Neutrophil (primary cell): ENCODE results near the gene AP1S2.

Experiments
- H3K27ac ChIP-seq: fragments of 200-600 bp; sonication (generic); 2 replicates; pipeline ENCODE4 v1.5.1; 2016; ENCODE audit warnings: mild to moderate bottlenecking, moderate library complexity
- H3K27me3 ChIP-seq: fragments of 200-600 bp; sonication (generic); 2 replicates; pipeline ENCODE4 v1.6.0; 2016; ENCODE audit warnings: mild to moderate bottlenecking
- H3K36me3 ChIP-seq: fragments of 200-600 bp; sonication (generic); 2 replicates; pipeline ENCODE4 v1.5.1; 2017
- H3K4me1 ChIP-seq, 2 experiments: fragments of 200-600 bp in 1 of 2; sonication (generic) in 1 of 2; 1 replicate in 1 of 2; 2 replicates in 1 of 2; pipeline versions ENCODE4 v1.5.1 to v1.6.1; 2013 to 2016; ENCODE audit warnings: low read depth in 1 of 2, low read length in 1 of 2, mild to moderate bottlenecking in 1 of 2, moderate library complexity in 1 of 2; ENCODE audit not compliant: control insufficient read depth in 1 of 2, insufficient read depth in 1 of 2
- H3K4me3 ChIP-seq, 2 experiments: fragments of 200-600 bp in 1 of 2; sonication (generic) in 1 of 2; 1 replicate in 1 of 2; 2 replicates in 1 of 2; pipeline ENCODE4 v1.5.1; 2013 to 2016; ENCODE audit warnings: low read depth in 1 of 2, low read length in 1 of 2, mild to moderate bottlenecking in 1 of 2, moderate library complexity in 1 of 2
- H3K9me3 ChIP-seq: fragments of 200-600 bp; sonication (generic); 2 replicates; pipeline ENCODE4 v1.5.1; 2016
- CTCF ChIP-seq: fragments of 200-600 bp; sonication (generic); IDR thresholded peaks from 2 replicates; pipeline ENCODE4 v1.5.1; 2016; ENCODE audit warnings: antibody characterized with exemption

AP1S2 gene

DNA sequence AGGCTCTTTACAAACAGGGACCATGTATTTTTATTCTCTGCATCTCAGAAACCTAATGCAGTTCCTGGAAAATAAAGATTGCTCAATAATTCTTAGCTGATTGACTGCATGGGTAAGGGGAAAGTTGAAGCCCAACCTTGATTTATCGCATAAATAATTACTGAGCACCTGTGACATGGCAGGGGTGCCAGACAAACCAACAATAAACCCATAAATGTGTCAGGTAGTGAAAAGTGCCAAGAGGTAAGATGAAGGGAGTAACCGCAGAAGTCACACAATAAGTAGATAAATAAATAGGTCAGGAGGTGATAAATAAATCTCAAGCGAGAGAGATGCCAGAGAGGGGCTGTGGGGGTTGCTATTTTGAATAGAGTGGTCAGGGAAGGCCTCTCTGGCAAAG, 20.1 kb upstream of the AP1S2 start:
- H3K27ac ChIP-seq = no peak overlapping the region
- H3K4me1 ChIP-seq = no peaks in the 10 kb centered on the region
- H3K4me3 ChIP-seq = no peak overlapping the region
- no peak for TF ChIP-seq CTCF
- no peaks in the 10 kb centered on the region for H3K27me3 ChIP-seq
- no peaks in the 10 kb centered on the region for H3K9me3 ChIP-seq
- H3K36me3 ChIP-seq = no peaks in the 10 kb centered on the region

DNA sequence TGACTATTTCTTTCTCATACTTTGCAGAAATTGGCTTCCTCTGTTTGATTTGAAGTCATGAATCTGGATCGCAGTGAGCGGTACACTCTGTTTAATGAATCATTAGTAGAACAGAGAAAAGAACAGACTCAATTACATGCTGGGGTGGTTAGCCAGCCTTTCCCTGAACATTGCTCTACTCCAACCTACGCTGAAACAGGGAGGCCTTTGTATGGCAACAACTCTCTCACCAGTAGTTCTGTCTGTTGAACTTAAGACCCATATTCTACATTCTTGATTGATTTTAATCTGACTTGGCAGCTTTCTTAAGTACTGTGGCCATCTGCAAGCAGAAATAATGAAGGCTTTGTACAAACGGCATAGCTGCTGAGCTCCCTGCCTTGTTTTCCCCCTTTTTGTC, 19.0 kb upstream of the AP1S2 start:
- Histone ChIP-seq H3K27me3 (no peaks in the 10 kb centered on the region), H3K36me3 (no peaks in the 10 kb centered on the region), H3K27ac (no peak overlapping the region), H3K4me1 (peaks cover 0 to under 1% of the 10 kb centered on the region in 2 experiments), H3K9me3 (no peaks in the 10 kb centered on the region), H3K4me3 (no peak overlapping the region)
- TF ChIP-seq CTCF = no peak

DNA sequence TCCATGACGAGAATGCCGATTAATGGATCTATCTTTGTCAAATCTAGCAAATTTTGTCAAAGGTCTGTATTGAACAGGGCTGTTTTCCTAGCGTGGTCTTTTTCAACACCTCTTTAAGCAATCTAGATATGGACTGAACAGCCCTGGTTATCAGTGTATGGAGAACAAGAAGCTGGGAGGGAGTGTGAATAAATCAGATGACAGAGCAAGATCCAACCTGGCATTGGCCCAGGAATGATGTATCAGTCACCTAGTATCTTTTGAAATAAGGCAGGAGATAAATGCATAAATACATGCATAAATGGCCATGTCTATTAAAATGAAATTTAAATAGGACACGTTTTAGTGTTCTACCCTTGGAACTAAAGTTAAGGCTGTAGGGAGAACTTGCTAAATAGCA, 15.7 kb upstream of the AP1S2 start:
- no peaks in the 10 kb centered on the region for H3K27me3 ChIP-seq
- TF ChIP-seq CTCF = no peak

GRCh38 chrX:15869695-15870094, 15.1 kb upstream of the AP1S2 start:
- Histone ChIP-seq H3K4me1 (peaks cover 7 to 10% of the 10 kb centered on the region in 2 experiments), H3K36me3 (no peaks in the 10 kb centered on the region), H3K27me3 (no peaks in the 10 kb centered on the region), H3K9me3 (no peaks in the 10 kb centered on the region), H3K4me3 (no peak overlapping the region), H3K27ac (no peak overlapping the region)
- no peak for TF ChIP-seq CTCF

More for the DNA sequence above, 15.7 kb upstream of the AP1S2 start:
- H3K27ac ChIP-seq = no peak overlapping the region
- H3K4me1 ChIP-seq = peaks cover 7 to 10% of the 10 kb centered on the region in 2 experiments
- no peak overlapping the region for H3K4me3 ChIP-seq
- no peaks in the 10 kb centered on the region for H3K36me3 ChIP-seq
- H3K9me3 ChIP-seq = no peaks in the 10 kb centered on the region

- no peaks in the 10 kb centered on the region for H3K36me3 ChIP-seq
- peaks cover 21 to 25% of the 10 kb centered on the region in 2 experiments for H3K4me1 ChIP-seq
- no peak overlapping the region for H3K4me3 ChIP-seq
- no peaks in the 10 kb centered on the region for H3K9me3 ChIP-seq
- no peaks in the 10 kb centered on the region for H3K27me3 ChIP-seq
- H3K27ac ChIP-seq = no peak overlapping the region
- no peak for TF ChIP-seq CTCF
These were observed 11.5 kb upstream of the AP1S2 start for GRCh38 chrX:15866147-15866546.

DNA sequence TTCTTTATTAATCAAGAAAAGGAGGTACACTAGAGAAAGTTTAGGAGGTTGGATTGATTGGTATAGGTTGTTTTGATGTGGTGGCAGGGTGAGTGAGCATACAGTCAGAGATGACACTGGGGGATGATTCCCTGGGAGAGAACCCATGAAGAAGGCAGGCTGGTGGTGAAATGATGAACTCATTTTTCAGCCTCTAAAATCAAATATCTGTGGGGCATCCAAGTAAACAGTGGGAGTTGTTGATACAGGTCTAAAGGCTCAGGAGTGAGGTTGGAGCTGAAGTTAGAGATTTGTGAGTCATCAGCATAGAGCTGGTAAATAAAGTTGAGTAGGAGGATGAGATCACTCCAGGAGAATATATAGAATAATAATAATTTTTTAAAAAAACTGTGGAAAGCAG, 10.0 kb upstream of the AP1S2 start:
- no peak for TF ChIP-seq CTCF
- no peaks in the 10 kb centered on the region for H3K27me3 ChIP-seq
- H3K27ac ChIP-seq = peak overlapping the region; percentile 59
- no peaks in the 10 kb centered on the region for H3K36me3 ChIP-seq
- peaks cover 25 to 29% of the 10 kb centered on the region in 2 experiments for H3K4me1 ChIP-seq
- no peaks in the 10 kb centered on the region for H3K9me3 ChIP-seq
- no peak overlapping the region for H3K4me3 ChIP-seq
